Loucy (cell line): ENCODE measurements around the gene ADM2.

Experiments used
- EZH2phosphoT487 ChIP-seq: fragments of 200-600 bp; IDR thresholded peaks from 2 replicates; pipeline ENCODE4 v1.6.1; 2018; ENCODE audit warnings: antibody characterized with exemption, mild to moderate bottlenecking, moderate library complexity, borderline replicate concordance
- TF ChIP-seq, protein P1 (sequence below): fragments of 200-600 bp; sonication (generic); conservative IDR thresholded peaks from 2 replicates; pipeline ENCODE4 v1.5.1; 2014; ENCODE audit warnings: mild to moderate bottlenecking, antibody characterized with exemption, low read length

DNA sequence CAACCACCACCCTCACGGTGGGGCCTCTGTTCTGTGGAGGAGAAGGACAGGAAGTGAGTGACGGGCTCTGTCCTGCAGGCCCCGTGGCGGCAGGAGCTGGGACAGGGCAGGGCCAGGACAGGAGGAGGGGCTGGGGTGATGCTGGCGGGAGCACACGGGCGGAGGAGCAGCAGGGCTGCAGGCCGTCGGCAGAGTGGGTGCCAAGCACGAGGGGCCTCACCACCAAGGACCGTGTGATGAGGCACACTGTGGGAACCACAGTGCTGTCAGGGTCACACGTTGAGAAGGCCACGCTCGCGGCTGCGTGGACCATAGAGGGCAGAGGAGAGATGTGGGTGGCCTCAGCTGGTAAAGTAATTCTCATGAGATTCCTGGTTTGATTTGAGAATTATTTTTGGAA is 35.5 kb downstream of the ADM2 start:
- TF ChIP-seq, protein P1, sequence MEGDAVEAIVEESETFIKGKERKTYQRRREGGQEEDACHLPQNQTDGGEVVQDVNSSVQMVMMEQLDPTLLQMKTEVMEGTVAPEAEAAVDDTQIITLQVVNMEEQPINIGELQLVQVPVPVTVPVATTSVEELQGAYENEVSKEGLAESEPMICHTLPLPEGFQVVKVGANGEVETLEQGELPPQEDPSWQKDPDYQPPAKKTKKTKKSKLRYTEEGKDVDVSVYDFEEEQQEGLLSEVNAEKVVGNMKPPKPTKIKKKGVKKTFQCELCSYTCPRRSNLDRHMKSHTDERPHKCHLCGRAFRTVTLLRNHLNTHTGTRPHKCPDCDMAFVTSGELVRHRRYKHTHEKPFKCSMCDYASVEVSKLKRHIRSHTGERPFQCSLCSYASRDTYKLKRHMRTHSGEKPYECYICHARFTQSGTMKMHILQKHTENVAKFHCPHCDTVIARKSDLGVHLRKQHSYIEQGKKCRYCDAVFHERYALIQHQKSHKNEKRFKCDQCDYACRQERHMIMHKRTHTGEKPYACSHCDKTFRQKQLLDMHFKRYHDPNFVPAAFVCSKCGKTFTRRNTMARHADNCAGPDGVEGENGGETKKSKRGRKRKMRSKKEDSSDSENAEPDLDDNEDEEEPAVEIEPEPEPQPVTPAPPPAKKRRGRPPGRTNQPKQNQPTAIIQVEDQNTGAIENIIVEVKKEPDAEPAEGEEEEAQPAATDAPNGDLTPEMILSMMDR = no peak
- no peak for TF ChIP-seq EZH2phosphoT487
